Tibial nerve (tissue), 4 donors: Measurements from ENCODE around the gene DYNC1I1.

Experiments used
- CTCF ChIP-seq, 5 experiments: fragments of 200-600 bp in 3 of 5; fragments of 450-650 bp in 2 of 5; sonication (generic) in 3 of 5; IDR thresholded peaks; one replicate each; pipeline ENCODE4 v1.5.1; 2016 to 2019; ENCODE audit warnings: antibody characterized with exemption in 5 of 5, mild to moderate bottlenecking in 3 of 5, moderate library complexity in 2 of 5
- EP300 ChIP-seq, 2 donors: sonication (generic); formaldehyde crosslinking; IDR thresholded peaks; one replicate each; pipeline ENCODE4 v1.6.1; 2017; ENCODE audit warnings: antibody characterized with exemption in 2 of 2, mild to moderate bottlenecking in 1 of 2
- POLR2A ChIP-seq, 2 donors: fragments of 450-650 bp; IDR thresholded peaks; one replicate each; pipeline ENCODE4 v1.6.1; 2017; ENCODE audit warnings: antibody characterized with exemption in 2 of 2, mild to moderate bottlenecking in 2 of 2, moderate library complexity in 2 of 2

DNA sequence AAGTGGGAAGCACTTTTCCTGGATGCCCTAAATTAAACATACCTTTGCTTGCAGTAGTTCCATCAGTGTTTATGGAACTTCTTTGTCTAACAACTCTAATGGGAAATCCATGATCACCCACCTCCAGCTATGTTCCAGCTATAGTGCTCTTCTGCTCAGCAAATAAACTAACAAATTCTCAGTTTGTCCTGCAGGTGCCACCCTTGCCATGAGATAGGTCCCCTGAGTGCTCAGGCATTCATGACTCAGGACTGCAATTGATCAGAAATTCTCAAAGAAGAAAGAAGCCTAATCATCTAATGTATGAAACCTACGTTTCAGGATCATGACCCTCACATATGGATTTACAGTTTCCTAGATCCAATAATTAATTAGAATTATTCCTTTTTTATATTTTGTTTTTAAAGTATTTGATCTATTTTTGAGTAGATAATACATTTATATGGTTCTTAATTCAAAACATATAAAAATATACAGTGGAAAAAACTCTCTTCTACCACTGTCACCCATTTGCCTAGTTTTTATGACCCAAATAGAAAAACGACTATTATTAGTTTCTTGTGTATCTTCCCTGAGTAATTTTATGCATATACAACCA is 48.7 kb upstream of the DYNC1I1 start:
- TF ChIP-seq POLR2A (IDR thresholded peaks at IDR 0.05) (no peak), CTCF (IDR thresholded peaks at IDR 0.05) (peak in 2 of 5 experiments; percentile 34 to 42), EP300 (IDR thresholded peaks at IDR 0.05) (no peak)
